Fibroblast of lung (primary cell): ENCODE data around the gene TXNRD2.

Source experiments
- EZH2 ChIP-seq: IDR thresholded peaks from 2 replicates; pipeline ENCODE4 v1.5.1; 2012; ENCODE audit warnings: low read length, control low read depth, mild to moderate bottlenecking; ENCODE audit errors: missing control alignments
- TF ChIP-seq, protein P1 (sequence below), 2 donors: IDR thresholded peaks in 1 of 2; conservative IDR thresholded peaks in 1 of 2; 1 replicate in 1 of 2; 2 replicates in 1 of 2; pipeline ENCODE4 v1.5.1; 2011 to 2012; ENCODE audit warnings: low read length in 2 of 2, control low read depth in 1 of 2, inconsistent platforms in 1 of 2, low read depth in 1 of 2, mild to moderate bottlenecking in 1 of 2

DNA sequence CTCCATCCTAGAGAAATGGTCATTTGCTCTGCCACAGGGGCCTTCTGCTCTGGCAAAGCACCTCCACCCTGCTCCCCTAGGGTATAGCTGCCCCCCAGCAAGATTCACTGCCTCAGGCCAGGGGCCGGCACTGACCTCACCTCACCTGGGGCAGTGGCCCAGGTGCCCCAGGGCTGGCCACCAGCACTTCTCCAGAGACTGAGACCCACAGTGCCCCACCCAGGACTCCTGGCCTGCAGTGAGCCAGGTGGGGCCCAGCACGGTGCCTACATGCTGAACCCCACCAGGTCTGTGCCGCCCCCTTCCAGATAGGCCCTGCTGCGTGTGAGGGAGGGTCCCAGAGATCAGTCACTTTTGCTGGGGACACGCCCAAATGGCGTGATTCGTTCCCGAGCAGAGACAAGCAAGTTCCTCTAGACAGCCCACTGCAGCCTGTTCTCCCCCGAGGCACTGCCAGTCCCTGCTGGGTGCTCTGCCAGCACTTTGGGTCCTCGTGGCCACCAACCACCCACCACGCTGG, 97.7 kb downstream of the TXNRD2 start:
- TF ChIP-seq, protein P1, sequence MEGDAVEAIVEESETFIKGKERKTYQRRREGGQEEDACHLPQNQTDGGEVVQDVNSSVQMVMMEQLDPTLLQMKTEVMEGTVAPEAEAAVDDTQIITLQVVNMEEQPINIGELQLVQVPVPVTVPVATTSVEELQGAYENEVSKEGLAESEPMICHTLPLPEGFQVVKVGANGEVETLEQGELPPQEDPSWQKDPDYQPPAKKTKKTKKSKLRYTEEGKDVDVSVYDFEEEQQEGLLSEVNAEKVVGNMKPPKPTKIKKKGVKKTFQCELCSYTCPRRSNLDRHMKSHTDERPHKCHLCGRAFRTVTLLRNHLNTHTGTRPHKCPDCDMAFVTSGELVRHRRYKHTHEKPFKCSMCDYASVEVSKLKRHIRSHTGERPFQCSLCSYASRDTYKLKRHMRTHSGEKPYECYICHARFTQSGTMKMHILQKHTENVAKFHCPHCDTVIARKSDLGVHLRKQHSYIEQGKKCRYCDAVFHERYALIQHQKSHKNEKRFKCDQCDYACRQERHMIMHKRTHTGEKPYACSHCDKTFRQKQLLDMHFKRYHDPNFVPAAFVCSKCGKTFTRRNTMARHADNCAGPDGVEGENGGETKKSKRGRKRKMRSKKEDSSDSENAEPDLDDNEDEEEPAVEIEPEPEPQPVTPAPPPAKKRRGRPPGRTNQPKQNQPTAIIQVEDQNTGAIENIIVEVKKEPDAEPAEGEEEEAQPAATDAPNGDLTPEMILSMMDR (conservative IDR thresholded peaks at IDR 0.05 in 1 of 2, IDR thresholded peaks at IDR 0.05 in 1 of 2; ENCODE audit: low read depth in 1 of 2, low read length in 2 of 2), result no peak
- no peak for TF ChIP-seq EZH2
